NCI-H187 (cell line): Measurements from ENCODE around the gene AFAP1L2.

Experiments
- DNase-seq, 2 experiments: peaks; one replicate each; lab custom pipeline; 2025; lab: John Stamatoyannopoulos, UW

The AFAP1L2 gene

DNA sequence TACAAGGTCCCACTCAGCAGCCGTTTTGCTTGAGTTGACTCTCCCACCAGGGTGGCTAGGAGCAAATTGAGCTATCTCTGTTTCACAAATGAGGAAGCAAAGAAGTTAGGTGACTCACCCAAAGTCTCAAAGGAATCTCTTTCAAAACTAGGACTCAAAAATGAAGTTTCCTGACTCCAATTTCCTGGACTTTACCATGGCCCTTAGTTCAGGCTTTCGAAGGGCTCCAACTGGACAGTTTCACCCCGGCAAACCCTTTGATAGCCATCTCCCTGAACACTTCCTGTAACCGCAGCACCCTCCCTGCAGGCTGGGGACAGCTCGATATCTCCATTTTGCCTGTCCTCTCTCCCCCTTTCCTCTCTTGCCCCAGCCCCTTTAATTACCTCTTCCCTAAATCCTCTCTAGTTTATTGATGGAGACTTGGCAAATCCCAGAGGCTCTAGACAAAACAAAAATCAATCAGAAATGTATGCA is 4.7 kb upstream of the AFAP1L2 start:
- DNase-seq: no peak

- no peak for DNase-seq
Measured at GRCh38 chr10:114408112-114408967, 4.0 kb upstream of the AFAP1L2 start.

- no peak for DNase-seq
Measured at GRCh38 chr10:114406455-114406854, 2.2 kb upstream of the AFAP1L2 start.

GRCh38 chr10:114405011-114405350 is 679 bp upstream of the AFAP1L2 start:
- DNase-seq: no peak

- no peak for DNase-seq
Measured at GRCh38 chr10:114403541-114404161, 651 bp downstream of the AFAP1L2 start.

- DNase-seq: no peak
Measured at GRCh38 chr10:114402871-114403540, 1.3 kb downstream of the AFAP1L2 start.

GRCh38 chr10:114402233-114402632 is 2.1 kb downstream of the AFAP1L2 start:
- no peak for DNase-seq

DNA sequence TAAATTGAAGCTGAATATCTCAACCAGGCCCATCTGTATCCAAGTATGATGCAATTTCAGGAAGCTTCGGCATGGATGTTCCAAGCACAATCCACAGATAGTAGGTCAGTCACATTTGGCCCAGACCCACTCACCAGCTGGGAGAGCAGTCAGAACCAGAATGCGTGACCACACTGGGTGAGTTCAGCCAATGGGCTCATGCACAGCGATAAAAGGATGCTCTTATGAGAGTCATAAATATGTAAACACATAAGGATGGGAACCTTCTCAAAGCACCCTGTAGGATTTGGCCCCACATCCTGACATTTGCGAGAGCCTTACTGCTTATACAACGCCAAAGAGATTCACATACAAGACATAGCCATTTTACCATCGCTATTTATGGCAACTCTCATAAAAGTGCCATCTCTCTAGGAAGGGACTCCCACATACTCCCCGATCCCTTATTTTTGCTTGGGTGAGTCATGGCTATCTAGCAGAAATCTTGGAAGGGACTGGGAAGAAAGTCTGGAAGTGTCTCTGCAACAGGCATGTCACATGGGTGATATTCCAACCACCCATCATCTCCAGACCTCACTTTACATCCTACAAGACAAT is 3.0 kb downstream of the AFAP1L2 start:
- DNase-seq: no peak

GRCh38 chr10:114400091-114400490 is 4.2 kb downstream of the AFAP1L2 start:
- no peak for DNase-seq

GRCh38 chr10:114399576-114399975 is 4.7 kb downstream of the AFAP1L2 start:
- no peak for DNase-seq

DNA sequence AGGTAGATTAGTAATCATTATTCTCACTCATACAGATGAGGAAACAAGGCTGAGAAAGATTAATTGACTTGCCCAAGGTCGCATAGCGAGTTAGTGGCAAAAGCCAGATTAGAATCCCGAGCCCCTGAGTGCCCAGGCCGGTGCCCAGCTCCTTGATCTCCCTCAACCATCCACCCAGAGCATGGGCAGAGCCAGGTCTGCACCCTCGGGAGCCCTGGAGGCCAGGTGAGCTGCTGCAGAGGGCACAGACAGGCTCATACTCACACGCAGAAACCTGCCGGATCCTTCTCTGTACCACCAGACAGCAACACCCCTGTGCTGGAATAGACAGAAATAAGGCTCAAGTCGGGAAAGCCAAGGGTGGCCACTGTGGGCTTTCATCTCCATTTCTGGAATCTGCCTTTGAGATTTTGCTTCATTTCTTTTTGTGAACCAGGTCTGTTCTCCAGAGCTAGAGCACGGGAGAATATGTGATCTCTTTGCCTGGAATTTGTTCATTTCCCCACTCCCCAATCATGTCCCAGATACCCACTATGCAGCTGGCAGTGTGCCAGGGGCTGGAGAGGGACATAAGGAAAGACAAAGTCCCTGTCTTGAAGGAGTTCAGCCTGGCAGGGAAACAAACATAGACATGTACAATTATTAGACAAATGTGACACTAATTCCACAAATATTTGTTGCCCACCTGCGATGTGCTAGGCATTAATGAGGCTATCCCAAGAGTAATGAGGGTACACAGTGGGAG is 5.5 kb downstream of the AFAP1L2 start:
- no peak for DNase-seq

DNA sequence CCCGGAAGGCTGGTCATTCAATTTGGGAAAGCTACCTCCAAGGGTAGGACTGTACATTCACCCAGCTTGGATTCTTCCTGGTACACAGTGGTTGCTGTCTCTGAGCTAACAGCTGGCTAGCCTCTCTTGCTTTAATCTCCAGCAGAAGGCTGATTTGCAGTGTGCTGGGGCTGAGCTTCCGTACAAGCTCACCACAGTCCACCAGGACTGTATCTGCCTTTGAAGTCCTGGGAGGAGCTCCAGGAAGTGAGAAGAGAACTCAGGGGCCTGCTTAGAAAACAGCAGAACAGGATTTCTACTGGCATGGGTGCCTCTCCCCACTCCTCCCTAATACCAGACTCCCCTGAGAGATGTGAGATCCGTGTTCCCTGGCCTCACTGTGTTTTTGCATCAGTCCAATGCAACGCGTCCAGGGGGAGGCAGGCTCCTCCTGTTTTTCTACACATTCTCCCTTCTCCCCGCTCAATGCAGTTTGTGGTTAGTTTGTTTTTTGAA is 6.6 kb downstream of the AFAP1L2 start:
- DNase-seq: no peak

- no peak for DNase-seq
Measured at GRCh38 chr10:114396464-114396863, 7.8 kb downstream of the AFAP1L2 start.

- DNase-seq: no peak
Measured at GRCh38 chr10:114395366-114396022, 8.8 kb downstream of the AFAP1L2 start.

- no peak for DNase-seq
Measured at GRCh38 chr10:114394531-114394930, 9.8 kb downstream of the AFAP1L2 start.

DNA sequence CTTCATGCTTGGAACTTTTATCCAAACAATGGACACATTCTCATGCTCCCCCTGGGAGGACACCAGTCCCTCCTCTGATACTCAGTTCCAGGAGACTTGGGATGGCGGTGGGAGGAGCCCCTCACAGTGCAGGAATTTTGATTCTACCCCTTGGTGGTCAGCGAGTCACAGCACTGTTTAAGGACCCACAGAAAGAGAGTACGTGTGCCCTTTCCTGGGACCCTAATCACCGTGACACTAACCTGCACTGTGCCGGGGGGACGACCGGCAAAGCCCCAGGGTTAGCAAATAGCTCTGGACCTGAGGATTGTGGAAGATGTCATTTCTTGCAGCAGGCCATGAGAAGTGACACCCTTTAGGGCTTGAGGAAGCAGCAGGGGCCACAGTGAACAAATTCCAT is 10.4 kb downstream of the AFAP1L2 start:
- DNase-seq: no peak

DNA sequence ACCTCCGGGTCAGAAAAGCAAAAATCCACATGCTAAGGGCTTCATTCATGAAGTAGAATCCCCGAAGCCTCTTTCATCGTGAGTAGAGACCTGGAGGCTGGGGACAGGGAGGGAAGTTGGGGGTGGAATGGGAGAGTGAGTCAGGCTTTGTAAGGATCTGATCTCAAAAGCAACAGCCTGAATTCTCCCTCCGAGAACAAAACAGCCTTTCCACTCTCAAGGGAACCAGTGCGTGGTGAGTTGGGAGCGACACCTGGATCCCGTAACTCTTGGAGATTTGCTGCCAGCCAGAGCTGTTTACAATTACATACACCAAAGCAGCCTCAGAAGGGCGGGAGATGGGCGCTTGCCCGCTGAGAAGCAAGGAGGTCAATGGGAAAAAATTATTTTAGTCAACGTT is 10.8 kb downstream of the AFAP1L2 start:
- no peak for DNase-seq

DNA sequence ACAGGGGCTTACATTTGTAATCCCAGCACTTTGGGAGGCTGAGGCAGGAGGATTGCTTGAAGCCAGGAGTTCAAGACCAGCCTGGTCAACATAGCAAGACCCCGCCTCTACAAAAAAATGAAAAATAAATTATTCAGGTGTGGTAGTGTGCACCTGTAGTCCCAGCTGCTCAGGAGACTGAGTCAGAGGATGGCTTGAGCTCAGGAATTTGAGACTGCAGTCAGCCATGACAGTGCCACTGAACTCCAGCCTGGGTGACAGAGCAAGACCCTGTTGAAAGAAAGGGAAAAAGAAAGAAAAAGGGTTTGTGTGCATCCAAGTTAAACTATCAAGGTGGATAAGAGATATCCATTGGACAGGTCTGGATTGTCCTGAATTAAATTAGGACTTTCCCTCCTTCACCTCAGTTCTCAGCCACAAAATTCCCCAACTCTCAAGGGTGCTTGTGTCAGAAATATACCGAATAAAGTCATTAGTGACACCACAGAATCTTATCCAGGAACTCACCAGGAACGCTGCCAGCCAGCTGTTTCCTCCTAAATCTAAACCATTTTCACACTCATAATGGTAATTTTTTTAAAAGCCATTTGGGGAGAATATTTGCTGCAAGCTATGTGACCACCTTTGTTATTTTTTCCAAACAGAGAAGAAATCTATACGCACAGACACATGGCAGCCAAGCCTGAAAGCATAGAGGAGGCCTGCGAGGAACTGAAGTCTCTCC is 12.0 kb downstream of the AFAP1L2 start:
- no peak for DNase-seq

DNA sequence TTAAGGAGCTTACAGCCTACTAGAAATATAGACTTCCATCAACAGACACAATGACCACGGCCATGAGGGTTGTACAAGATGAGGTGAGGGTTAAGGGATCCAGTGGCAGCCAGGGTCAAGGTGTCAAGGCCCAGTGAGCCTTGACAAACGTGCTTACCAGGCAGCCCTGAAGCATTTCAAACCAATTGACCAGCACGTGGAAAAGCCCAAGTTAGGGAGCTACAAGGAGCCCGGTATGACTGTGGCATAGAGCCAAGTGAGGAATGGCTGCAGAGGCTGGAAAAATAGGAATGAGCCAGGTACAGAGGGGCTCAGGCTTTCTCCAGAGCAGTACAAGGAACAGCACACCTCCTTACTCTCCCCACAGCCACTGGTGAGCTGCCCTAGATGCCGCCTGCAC is 12.7 kb downstream of the AFAP1L2 start:
- no peak for DNase-seq

DNA sequence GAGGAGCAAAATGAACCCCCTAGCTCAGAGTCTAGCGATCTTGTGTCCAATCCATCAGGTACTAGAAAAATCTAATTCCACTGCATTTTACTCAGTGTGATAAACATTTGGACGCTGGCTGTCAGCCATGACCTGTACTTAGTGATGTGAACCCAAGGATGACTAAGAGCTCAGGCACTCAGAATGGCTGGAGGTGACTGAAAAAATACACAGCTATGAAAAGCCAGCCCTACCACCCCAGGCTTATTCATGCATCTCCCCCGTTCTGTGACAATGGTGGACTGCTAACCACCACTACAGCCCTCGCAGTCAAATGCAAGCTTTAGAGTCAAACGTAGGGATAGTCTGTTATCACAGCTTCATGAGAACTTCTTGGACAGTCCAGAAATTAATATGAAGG is 14.9 kb downstream of the AFAP1L2 start:
- no peak for DNase-seq

GRCh38 chr10:114388275-114388674 is 16.0 kb downstream of the AFAP1L2 start:
- DNase-seq: no peak
